SK-N-MC (cell line): ENCODE results near the gene GPAT3.

ENCODE experiments used
- EZH2 ChIP-seq: fragments of 200-600 bp; sonication (generic); IDR thresholded peaks from one replicate; pipeline ENCODE4 v1.6.1; 2017; ENCODE audit warnings: antibody characterized with exemption
- FOXP2 ChIP-seq: optimal IDR thresholded peaks from 2 replicates; pipeline ENCODE3; 2011; ENCODE audit warnings: mild to moderate bottlenecking, moderate library complexity; ENCODE audit not compliant: insufficient read depth; ENCODE audit errors: extremely low read length, control extremely low read depth
- POLR2AphosphoS5 ChIP-seq: IDR thresholded peaks from 2 replicates; pipeline ENCODE4 v1.6.1; 2012; ENCODE audit warnings: mild to moderate bottlenecking, low read depth, low read length, borderline replicate concordance

GRCh38 chr4:83643036-83643435 lies 107.1 kb downstream of the GPAT3 start:
- TF ChIP-seq EZH2 (no peak), POLR2AphosphoS5 (peak; percentile 69; the same call in 1 of the 2 replicates), FOXP2 (no peak)
